ENCODE measurements around the gene CDV3. TPM values are rescaled to one million over a fixed set of nuclear protein-coding genes. Genes with fewer than 3 reads are reported as not detected.
"Not testable (repeated sequence)": the region's sequence is repeated elsewhere in the genome, so short reads cannot be mapped to it uniquely, and the experiment has no call there.

Gene CDV3
- polyA plus RNA-seq (2014; cell fraction: cytosol; rRNA removed): 100 and 103 TPM in 2 replicates
- polyA plus RNA-seq (2014; cell fraction: nucleus; rRNA removed): 41.9 and 52.2 TPM in 2 replicates

- no peak for DNase-seq (ENCODE audit: low spot score)
Observed at GRCh38 chr3:133573629-133574194, at the start of gene CDV3. Gene CDV3 (plus strand): TSS chr3:133573686. CDS start chr3:133574045, 359 bp downstream.

GRCh38 chr3:133523758-133524157, 49.7 kb upstream of the CDV3 start:
- DNase-seq (ENCODE audit: low spot score): not testable (repeated sequence)

GRCh38 chr3:133525435-133525834, 48.1 kb upstream of the CDV3 start:
- DNase-seq (ENCODE audit: low spot score): no peak

- no peak for DNase-seq (ENCODE audit: low spot score)
Observed at GRCh38 chr3:133527081-133527715, 46.3 kb upstream of the CDV3 start.

GRCh38 chr3:133529809-133530208, 43.7 kb upstream of the CDV3 start:
- no peak for DNase-seq (ENCODE audit: low spot score)

- no peak for DNase-seq (ENCODE audit: low spot score)
Observed at GRCh38 chr3:133531981-133532380, 41.5 kb upstream of the CDV3 start.

- DNase-seq (ENCODE audit: low spot score): no peak
Observed at GRCh38 chr3:133532951-133533350, 40.5 kb upstream of the CDV3 start.

- no peak for DNase-seq (ENCODE audit: low spot score)
Observed at GRCh38 chr3:133535971-133536881, 37.3 kb upstream of the CDV3 start.

- not testable (repeated sequence) for DNase-seq (ENCODE audit: low spot score)
Observed at GRCh38 chr3:133537131-133537530, 36.4 kb upstream of the CDV3 start.

- no peak for DNase-seq (ENCODE audit: low spot score)
Observed at GRCh38 chr3:133538154-133538553, 35.3 kb upstream of the CDV3 start.

GRCh38 chr3:133540896-133541674, 32.4 kb upstream of the CDV3 start:
- no peak for DNase-seq (ENCODE audit: low spot score)

GRCh38 chr3:133542871-133543270, 30.6 kb upstream of the CDV3 start:
- DNase-seq (ENCODE audit: low spot score): no peak

- not testable (repeated sequence) for DNase-seq (ENCODE audit: low spot score)
Observed at GRCh38 chr3:133544983-133545382, 28.5 kb upstream of the CDV3 start.

GRCh38 chr3:133547432-133548041, 25.9 kb upstream of the CDV3 start:
- no peak for DNase-seq (ENCODE audit: low spot score)

- DNase-seq (ENCODE audit: low spot score): no peak
Observed at GRCh38 chr3:133548090-133548489, 25.4 kb upstream of the CDV3 start.

GRCh38 chr3:133549565-133549964, 23.9 kb upstream of the CDV3 start:
- DNase-seq (ENCODE audit: low spot score): no peak

GRCh38 chr3:133551589-133551988, 21.9 kb upstream of the CDV3 start:
- DNase-seq (ENCODE audit: low spot score): not testable (repeated sequence)

- no peak for DNase-seq (ENCODE audit: low spot score)
Observed at GRCh38 chr3:133561679-133562078, 11.8 kb upstream of the CDV3 start.

- DNase-seq (ENCODE audit: low spot score): no peak
Observed at GRCh38 chr3:133562376-133562775, 11.1 kb upstream of the CDV3 start.

- DNase-seq (ENCODE audit: low spot score): no peak
Observed at GRCh38 chr3:133563186-133563591, 10.3 kb upstream of the CDV3 start.

- DNase-seq (ENCODE audit: low spot score): no peak
Observed at GRCh38 chr3:133563816-133564215, 9.7 kb upstream of the CDV3 start.

Measured in SK-N-DZ (cell line).